Left forelimb (tissue), 1 donor: ENCODE measurements around the gene FN3K.

Experiments
- DNase-seq: peaks from one replicate; pipeline ENCODE4 v3.0.0-alpha.2; 2018; ENCODE audit warnings: low spot score

Gene FN3K

GRCh38 chr17:82734987-82735866 lies at the start of gene FN3K:
FN3K (plus strand) TSS chr17:82735615; CDS start chr17:82735637, 22 bp downstream.
- peak; percentile 86 for DNase-seq

GRCh38 chr17:82686366-82687324 lies 48.8 kb upstream of the FN3K start:
- DNase-seq: no peak

GRCh38 chr17:82687375-82687861 lies 48.0 kb upstream of the FN3K start:
- DNase-seq: no peak

GRCh38 chr17:82687871-82688270 lies 47.5 kb upstream of the FN3K start:
- DNase-seq: no peak

- no peak for DNase-seq
These were observed 46.3 kb upstream of the FN3K start for GRCh38 chr17:82689077-82689476.

- no peak for DNase-seq
These were observed 44.5 kb upstream of the FN3K start for GRCh38 chr17:82690786-82691489.

- DNase-seq: no peak
These were observed 43.7 kb upstream of the FN3K start for GRCh38 chr17:82691714-82692113.

- no peak for DNase-seq
These were observed 43.1 kb upstream of the FN3K start for GRCh38 chr17:82692268-82692667.

- DNase-seq: no peak
These were observed 42.1 kb upstream of the FN3K start for GRCh38 chr17:82693168-82693867.

- no peak for DNase-seq
These were observed 40.8 kb upstream of the FN3K start for GRCh38 chr17:82694647-82695046.

- no peak for DNase-seq
These were observed 39.2 kb upstream of the FN3K start for GRCh38 chr17:82696259-82696658.

GRCh38 chr17:82696916-82697807 lies 38.3 kb upstream of the FN3K start:
- no peak for DNase-seq

- no peak for DNase-seq
These were observed 37.7 kb upstream of the FN3K start for GRCh38 chr17:82697808-82698064.

- peak; percentile 99 for DNase-seq
These were observed 37.1 kb upstream of the FN3K start, which contains the start of gene RAB40B for GRCh38 chr17:82698065-82698973. RAB40B (minus strand) TSS chr17:82698698; CDS start chr17:82698596, 102 bp downstream.

GRCh38 chr17:82698974-82699442 lies 36.4 kb upstream of the FN3K start:
- peak; percentile 65 for DNase-seq

GRCh38 chr17:82699551-82699950 lies 35.9 kb upstream of the FN3K start:
- no peak for DNase-seq

- DNase-seq: no peak
These were observed 33.0 kb upstream of the FN3K start for GRCh38 chr17:82702231-82702927.

- DNase-seq: no peak
These were observed 32.2 kb upstream of the FN3K start for GRCh38 chr17:82703036-82703745.
